Measurements from ENCODE around the gene SYT2.
"Not testable (repeated sequence)": the region's sequence is repeated elsewhere in the genome, so short reads cannot be mapped to it uniquely, and the experiment has no call there.

GRCh38 chr1:202553078-202553477 is 157.2 kb downstream of the SYT2 start:
- not testable (repeated sequence) for TF ChIP-seq ELF1 (IDR thresholded peaks at IDR 0.05); EP300 (IDR thresholded peaks at IDR 0.05; ENCODE audit: borderline replicate concordance in 1 of 2, low read depth in 1 of 2, low read length in 1 of 2); USF2 (IDR thresholded peaks at IDR 0.05; ENCODE audit: borderline replicate concordance, low read depth, low read length); FOSL2 (IDR thresholded peaks at IDR 0.05; ENCODE audit: borderline replicate concordance, low read depth); REST (IDR thresholded peaks at IDR 0.05; ENCODE audit: low read depth, low read length); RAD21 (IDR thresholded peaks at IDR 0.05; ENCODE audit: low read length); JUND (IDR thresholded peaks at IDR 0.05); ZBTB33 (IDR thresholded peaks at IDR 0.05; ENCODE audit: borderline replicate concordance, low read depth)
- TF ChIP-seq, protein P1, sequence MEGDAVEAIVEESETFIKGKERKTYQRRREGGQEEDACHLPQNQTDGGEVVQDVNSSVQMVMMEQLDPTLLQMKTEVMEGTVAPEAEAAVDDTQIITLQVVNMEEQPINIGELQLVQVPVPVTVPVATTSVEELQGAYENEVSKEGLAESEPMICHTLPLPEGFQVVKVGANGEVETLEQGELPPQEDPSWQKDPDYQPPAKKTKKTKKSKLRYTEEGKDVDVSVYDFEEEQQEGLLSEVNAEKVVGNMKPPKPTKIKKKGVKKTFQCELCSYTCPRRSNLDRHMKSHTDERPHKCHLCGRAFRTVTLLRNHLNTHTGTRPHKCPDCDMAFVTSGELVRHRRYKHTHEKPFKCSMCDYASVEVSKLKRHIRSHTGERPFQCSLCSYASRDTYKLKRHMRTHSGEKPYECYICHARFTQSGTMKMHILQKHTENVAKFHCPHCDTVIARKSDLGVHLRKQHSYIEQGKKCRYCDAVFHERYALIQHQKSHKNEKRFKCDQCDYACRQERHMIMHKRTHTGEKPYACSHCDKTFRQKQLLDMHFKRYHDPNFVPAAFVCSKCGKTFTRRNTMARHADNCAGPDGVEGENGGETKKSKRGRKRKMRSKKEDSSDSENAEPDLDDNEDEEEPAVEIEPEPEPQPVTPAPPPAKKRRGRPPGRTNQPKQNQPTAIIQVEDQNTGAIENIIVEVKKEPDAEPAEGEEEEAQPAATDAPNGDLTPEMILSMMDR (IDR thresholded peaks at IDR 0.05), result not testable (repeated sequence)

Data from SK-N-SH (cell line).